Measurements from ENCODE around the gene MORN1.

GRCh38 chr1:2295526-2295925 lies 95.8 kb downstream of the MORN1 start:
- TF ChIP-seq EZH2 (IDR thresholded peaks at IDR 0.05; ENCODE audit: low read depth), result no peak
- TF ChIP-seq CTCF (conservative IDR thresholded peaks at IDR 0.05), result no peak
